ENCODE measurements around the gene LTA. TPM values are rescaled to one million over a fixed set of nuclear protein-coding genes. Genes with fewer than 3 reads are reported as not detected.

LTA gene
- total RNA-seq, 1 experiment from 2014 or later = 1.1 TPM

DNA sequence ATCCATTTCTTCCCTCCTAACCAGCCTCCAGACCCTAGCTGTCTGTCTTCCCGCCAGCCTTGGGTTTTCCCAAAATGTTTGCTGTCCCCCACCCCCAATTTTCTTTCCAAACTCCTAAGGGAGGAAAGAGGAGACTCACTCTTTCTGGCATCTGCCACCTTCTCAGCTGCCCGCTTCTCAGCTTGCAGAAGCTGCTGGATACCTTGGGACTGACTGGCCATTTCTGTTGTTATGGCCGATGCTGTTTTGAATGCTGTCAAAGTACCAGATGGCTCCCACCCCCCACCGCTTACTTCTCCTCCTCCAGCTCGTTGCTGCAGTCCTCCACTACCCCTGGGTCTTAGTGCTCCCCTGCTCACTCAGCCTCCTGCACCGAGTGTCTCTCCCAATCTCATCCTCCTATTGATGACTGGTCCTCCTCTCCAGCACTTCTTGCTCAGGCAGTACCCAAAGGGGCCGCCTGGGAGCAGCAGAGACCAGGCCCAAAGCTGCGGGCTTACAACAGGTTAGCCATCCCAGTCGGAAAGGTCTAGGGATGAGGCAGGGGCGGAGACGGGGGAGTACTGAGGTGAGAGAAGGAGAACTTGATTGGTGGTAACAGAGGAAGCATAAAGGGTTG, 25.6 kb upstream of the LTA start, which contains the start of gene ATP6V1G2:
ATP6V1G2 (minus strand) TSS at position 270 of the 619 bp plus-strand sequence; CDS start at position 221, 49 bp downstream.
- BruUV-seq (replicated peaks) = no TSS peak
- Histone ChIP-seq H3K4me2 (ENCODE audit: low read length) (peak within 1 kb of the TSS; percentile 87), H3K9ac (ENCODE audit: low read length) (peak within 1 kb of the TSS; percentile 86), H3K36me3 (ENCODE audit: control insufficient read depth in 1 of 2, insufficient read depth in 2 of 2, low read length in 2 of 2) (peaks cover 4 to 13% of the 10 kb centered on the region in 2 experiments; a peak in 2 of 4 replicates), H3K9me2 (ENCODE audit: insufficient read depth) (no peaks in the 10 kb centered on the region), H3K4me1 (ENCODE audit: control insufficient read depth in 1 of 2, insufficient read depth in 2 of 2, low read length in 2 of 2) (peaks cover 19 to 30% of the 10 kb centered on the region in 2 experiments), H3K27me3 (ENCODE audit: insufficient read depth, low read length) (no peaks in the 10 kb centered on the region), H2AFZ (ENCODE audit: low read depth, low read length, poor library complexity, severe bottlenecking) (no peak within 1 kb of the TSS), H3K9me3 (ENCODE audit: control insufficient read depth in 1 of 2, insufficient read depth in 1 of 2, low read depth in 1 of 2, low read length in 2 of 2) (no peaks in the 10 kb centered on the region), H4K20me1 (ENCODE audit: insufficient read depth) (no peaks in the 10 kb centered on the region), H3K27ac (ENCODE audit: low read depth, low read length) (peak within 1 kb of the TSS; percentile 50; the same call in 1 of the 2 replicates), H3K4me3 (replicated peaks in 1 of 2; ENCODE audit: low read depth in 1 of 2, low read length in 2 of 2) (peak within 1 kb of the TSS; percentile 51 to 67), H3K79me2 (ENCODE audit: insufficient read depth, low read length) (peaks cover 27% of the 10 kb centered on the region)
- peak; percentile 94 for DNase-seq (ENCODE audit: low read depth, low spot score)
- intact Hi-C loops (cut with micrococcal nuclease) = loop anchor here (1.0 to 10.0 kb wide), 6 partner anchors 52 to 288 kb away; partner anchors contain the start of genes BAG6, GPANK1 and PRRC2A
- CTCF ChIA-PET = interaction anchor here (0.6 to 5.0 kb wide), 7 partner anchors 31 to 406 kb away, joined by 3 to 78 read pairs (median 5); partner anchors contain the start of gene C6orf47
- POLR2A ChIA-PET = interaction anchor here (0.9 to 1.9 kb wide), 8 partner anchors 36 to 316 kb away, joined by 3 to 7 read pairs (median 4); partner anchors contain the start of genes GPANK1, LTB and NEU1
- RAD21 ChIA-PET (ENCODE audit: low non-redundant PET in 1 of 2, low total read pairs in 2 of 2, uncharacterized antibody in 2 of 2, unreplicated experiment in 2 of 2) = interaction anchor here (0.6 to 2.1 kb wide), 4 partner anchors 37 to 118 kb away, joined by 3 to 11 read pairs (median 6); partner anchors contain the start of gene GPANK1 (in 1 of the 2)
- peak; percentile 77 for ATAC-seq
- TF ChIP-seq RAD21 (IDR thresholded peaks at IDR 0.05; ENCODE audit: low read depth) (no peak), CEBPB (IDR thresholded peaks at IDR 0.05; ENCODE audit: low read depth) (no peak), YY1 (IDR thresholded peaks at IDR 0.05; ENCODE audit: extremely low read depth, insufficient replicate concordance, low read depth, low read length) (peak; percentile 56), EGR1 (IDR thresholded peaks at IDR 0.05; ENCODE audit: low read depth) (no peak)
- TF ChIP-seq, protein P1, sequence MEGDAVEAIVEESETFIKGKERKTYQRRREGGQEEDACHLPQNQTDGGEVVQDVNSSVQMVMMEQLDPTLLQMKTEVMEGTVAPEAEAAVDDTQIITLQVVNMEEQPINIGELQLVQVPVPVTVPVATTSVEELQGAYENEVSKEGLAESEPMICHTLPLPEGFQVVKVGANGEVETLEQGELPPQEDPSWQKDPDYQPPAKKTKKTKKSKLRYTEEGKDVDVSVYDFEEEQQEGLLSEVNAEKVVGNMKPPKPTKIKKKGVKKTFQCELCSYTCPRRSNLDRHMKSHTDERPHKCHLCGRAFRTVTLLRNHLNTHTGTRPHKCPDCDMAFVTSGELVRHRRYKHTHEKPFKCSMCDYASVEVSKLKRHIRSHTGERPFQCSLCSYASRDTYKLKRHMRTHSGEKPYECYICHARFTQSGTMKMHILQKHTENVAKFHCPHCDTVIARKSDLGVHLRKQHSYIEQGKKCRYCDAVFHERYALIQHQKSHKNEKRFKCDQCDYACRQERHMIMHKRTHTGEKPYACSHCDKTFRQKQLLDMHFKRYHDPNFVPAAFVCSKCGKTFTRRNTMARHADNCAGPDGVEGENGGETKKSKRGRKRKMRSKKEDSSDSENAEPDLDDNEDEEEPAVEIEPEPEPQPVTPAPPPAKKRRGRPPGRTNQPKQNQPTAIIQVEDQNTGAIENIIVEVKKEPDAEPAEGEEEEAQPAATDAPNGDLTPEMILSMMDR (IDR thresholded peaks at IDR 0.05 in 2 of 3, conservative IDR thresholded peaks at IDR 0.05 in 1 of 3; ENCODE audit: borderline replicate concordance in 1 of 3, insufficient read depth in 1 of 3, low read depth in 2 of 3, low read length in 2 of 3) = peak in 2 of 3 experiments; percentile 99; a peak in 4 of 6 replicates
